Fibroblast of lung (primary cell): ENCODE results near the gene ACOXL.
A peak's percentile ranks its signal among the peaks of the same experiment; 100 is the strongest.

ENCODE experiments used
- EZH2 ChIP-seq: IDR thresholded peaks from 2 replicates; pipeline ENCODE4 v1.5.1; 2012; ENCODE audit warnings: low read length, control low read depth, mild to moderate bottlenecking; ENCODE audit errors: missing control alignments
- TF ChIP-seq, protein P1 (sequence below), 2 donors: IDR thresholded peaks in 1 of 2; conservative IDR thresholded peaks in 1 of 2; 1 replicate in 1 of 2; 2 replicates in 1 of 2; pipeline ENCODE4 v1.5.1; 2011 to 2012; ENCODE audit warnings: low read length in 2 of 2, control low read depth in 1 of 2, inconsistent platforms in 1 of 2, low read depth in 1 of 2, mild to moderate bottlenecking in 1 of 2

- TF ChIP-seq, protein P1, sequence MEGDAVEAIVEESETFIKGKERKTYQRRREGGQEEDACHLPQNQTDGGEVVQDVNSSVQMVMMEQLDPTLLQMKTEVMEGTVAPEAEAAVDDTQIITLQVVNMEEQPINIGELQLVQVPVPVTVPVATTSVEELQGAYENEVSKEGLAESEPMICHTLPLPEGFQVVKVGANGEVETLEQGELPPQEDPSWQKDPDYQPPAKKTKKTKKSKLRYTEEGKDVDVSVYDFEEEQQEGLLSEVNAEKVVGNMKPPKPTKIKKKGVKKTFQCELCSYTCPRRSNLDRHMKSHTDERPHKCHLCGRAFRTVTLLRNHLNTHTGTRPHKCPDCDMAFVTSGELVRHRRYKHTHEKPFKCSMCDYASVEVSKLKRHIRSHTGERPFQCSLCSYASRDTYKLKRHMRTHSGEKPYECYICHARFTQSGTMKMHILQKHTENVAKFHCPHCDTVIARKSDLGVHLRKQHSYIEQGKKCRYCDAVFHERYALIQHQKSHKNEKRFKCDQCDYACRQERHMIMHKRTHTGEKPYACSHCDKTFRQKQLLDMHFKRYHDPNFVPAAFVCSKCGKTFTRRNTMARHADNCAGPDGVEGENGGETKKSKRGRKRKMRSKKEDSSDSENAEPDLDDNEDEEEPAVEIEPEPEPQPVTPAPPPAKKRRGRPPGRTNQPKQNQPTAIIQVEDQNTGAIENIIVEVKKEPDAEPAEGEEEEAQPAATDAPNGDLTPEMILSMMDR (conservative IDR thresholded peaks at IDR 0.05 in 1 of 2, IDR thresholded peaks at IDR 0.05 in 1 of 2; ENCODE audit: low read depth in 1 of 2, low read length in 2 of 2): no peak
- peak; percentile 80 for TF ChIP-seq EZH2
Measured at GRCh38 chr2:111118981-111119821, 386.8 kb downstream of the ACOXL start.
